OCI-LY1 (cell line): ENCODE results near the gene CPPED1.

ENCODE experiments used
- EZH2 ChIP-seq: fragments of 200-600 bp; sonication (generic), shearing (Covaris generic); IDR thresholded peaks from 2 replicates; pipeline ENCODE4 v1.8.0; 2017; ENCODE audit warnings: borderline replicate concordance, mixed run types, mild to moderate bottlenecking, antibody characterized with exemption, low read length, moderate library complexity, mixed read lengths
- TF ChIP-seq, protein P1 (sequence below): fragments of 200-600 bp; sonication (generic), shearing (Covaris generic); IDR thresholded peaks from 2 replicates; pipeline ENCODE4 v1.5.1; 2017; ENCODE audit warnings: mild to moderate bottlenecking, antibody characterized with exemption, low read length, moderate library complexity, mixed read lengths

DNA sequence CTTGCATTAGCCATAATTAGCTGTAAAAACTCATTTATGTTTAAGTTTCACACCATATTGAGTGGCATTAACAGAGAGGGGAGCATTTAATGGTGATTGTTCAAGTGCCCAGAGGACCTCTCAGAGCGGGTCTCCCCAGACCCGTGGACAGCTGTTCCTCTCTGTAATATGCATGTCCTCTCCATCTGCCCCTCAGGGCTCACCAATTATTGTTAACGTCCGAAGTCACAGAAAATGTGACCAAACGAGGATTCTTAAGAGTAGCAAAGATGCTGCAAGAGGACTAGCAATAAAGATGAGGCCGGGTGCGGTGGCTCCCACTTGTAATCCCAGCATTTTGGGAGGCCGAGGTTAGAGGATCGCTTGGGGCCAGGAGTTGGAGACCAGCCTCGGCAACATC lies 130.2 kb downstream of the CPPED1 start:
- TF ChIP-seq, protein P1, sequence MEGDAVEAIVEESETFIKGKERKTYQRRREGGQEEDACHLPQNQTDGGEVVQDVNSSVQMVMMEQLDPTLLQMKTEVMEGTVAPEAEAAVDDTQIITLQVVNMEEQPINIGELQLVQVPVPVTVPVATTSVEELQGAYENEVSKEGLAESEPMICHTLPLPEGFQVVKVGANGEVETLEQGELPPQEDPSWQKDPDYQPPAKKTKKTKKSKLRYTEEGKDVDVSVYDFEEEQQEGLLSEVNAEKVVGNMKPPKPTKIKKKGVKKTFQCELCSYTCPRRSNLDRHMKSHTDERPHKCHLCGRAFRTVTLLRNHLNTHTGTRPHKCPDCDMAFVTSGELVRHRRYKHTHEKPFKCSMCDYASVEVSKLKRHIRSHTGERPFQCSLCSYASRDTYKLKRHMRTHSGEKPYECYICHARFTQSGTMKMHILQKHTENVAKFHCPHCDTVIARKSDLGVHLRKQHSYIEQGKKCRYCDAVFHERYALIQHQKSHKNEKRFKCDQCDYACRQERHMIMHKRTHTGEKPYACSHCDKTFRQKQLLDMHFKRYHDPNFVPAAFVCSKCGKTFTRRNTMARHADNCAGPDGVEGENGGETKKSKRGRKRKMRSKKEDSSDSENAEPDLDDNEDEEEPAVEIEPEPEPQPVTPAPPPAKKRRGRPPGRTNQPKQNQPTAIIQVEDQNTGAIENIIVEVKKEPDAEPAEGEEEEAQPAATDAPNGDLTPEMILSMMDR = no peak
- no peak for TF ChIP-seq EZH2
